ENCODE measurements around the gene CECR2.

- TF ChIP-seq, protein P1, sequence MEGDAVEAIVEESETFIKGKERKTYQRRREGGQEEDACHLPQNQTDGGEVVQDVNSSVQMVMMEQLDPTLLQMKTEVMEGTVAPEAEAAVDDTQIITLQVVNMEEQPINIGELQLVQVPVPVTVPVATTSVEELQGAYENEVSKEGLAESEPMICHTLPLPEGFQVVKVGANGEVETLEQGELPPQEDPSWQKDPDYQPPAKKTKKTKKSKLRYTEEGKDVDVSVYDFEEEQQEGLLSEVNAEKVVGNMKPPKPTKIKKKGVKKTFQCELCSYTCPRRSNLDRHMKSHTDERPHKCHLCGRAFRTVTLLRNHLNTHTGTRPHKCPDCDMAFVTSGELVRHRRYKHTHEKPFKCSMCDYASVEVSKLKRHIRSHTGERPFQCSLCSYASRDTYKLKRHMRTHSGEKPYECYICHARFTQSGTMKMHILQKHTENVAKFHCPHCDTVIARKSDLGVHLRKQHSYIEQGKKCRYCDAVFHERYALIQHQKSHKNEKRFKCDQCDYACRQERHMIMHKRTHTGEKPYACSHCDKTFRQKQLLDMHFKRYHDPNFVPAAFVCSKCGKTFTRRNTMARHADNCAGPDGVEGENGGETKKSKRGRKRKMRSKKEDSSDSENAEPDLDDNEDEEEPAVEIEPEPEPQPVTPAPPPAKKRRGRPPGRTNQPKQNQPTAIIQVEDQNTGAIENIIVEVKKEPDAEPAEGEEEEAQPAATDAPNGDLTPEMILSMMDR (conservative IDR thresholded peaks at IDR 0.05; ENCODE audit: low read depth, low read length), result no peak
- no peak for TF ChIP-seq EZH2 (IDR thresholded peaks at IDR 0.05; ENCODE audit: low read length, unreplicated experiment)
These were observed 115.3 kb downstream of the CECR2 start for GRCh38 chr22:17484608-17485007.
